PC-3 (cell line): ENCODE measurements around the gene FIZ1. TPM values are rescaled to one million over a fixed set of nuclear protein-coding genes. Genes with fewer than 3 reads are reported as not detected.

Experiments
- ATAC-seq: fragments of 200-7000 bp; cut with Tn5 transposase; 2 replicates; pipeline ENCODE4 v1.9.1; 2020; ENCODE audit warnings: mild to moderate bottlenecking, moderate library complexity
- BruUV-seq: library from RNA; stranded (reverse); fragments of 400-500 nt; replicated peaks from 2 replicates; lab custom pipeline; 2021; lab: Mats Ljungman, UMichigan
- CTCF ChIA-PET: fragments of 300-600 bp; sonication (Branson Sonifier 250); formaldehyde crosslinking; loops from one replicate; lab custom pipeline; 2022; ENCODE audit warnings: antibody characterized with exemption; lab: Charles Lee
- POLR2A ChIA-PET: fragments of 300-600 bp; sonication (Branson Sonifier 250); formaldehyde crosslinking; loops from one replicate; lab custom pipeline; 2022; ENCODE audit warnings: antibody characterized with exemption; ENCODE audit not compliant: unreplicated experiment; lab: Charles Lee
- DNase-seq: peaks from one replicate; pipeline ENCODE4 v3.0.0-alpha.2; 2015
- H2AFZ ChIP-seq: fragments of 300-600 bp; sonication (generic); 2 replicates; pipeline ENCODE4 v1.6.0; 2016; ENCODE audit warnings: antibody characterized with exemption, low read length
- H3F3A ChIP-seq: fragments of 300-600 bp; sonication (generic); one replicate; pipeline ENCODE4 v1.6.0; 2017; ENCODE audit warnings: antibody characterized with exemption, low read length, control low read depth, mild to moderate bottlenecking; ENCODE audit not compliant: unreplicated experiment
- H3K27ac ChIP-seq: fragments of 300-600 bp; sonication (generic); 2 replicates; pipeline ENCODE4 v1.5.1; 2016; ENCODE audit warnings: mild to moderate bottlenecking, low read length
- H3K27me3 ChIP-seq: fragments of 300-600 bp; sonication (generic); 2 replicates; pipeline ENCODE4 v1.6.1; 2016; ENCODE audit warnings: low read length, mixed read lengths
- H3K36me3 ChIP-seq: fragments of 300-600 bp; sonication (generic); 2 replicates; pipeline ENCODE4 v1.6.1; 2016; ENCODE audit warnings: low read depth, mixed run types, low read length, mixed read lengths
- H3K4me1 ChIP-seq: fragments of 300-600 bp; sonication (generic); 2 replicates; pipeline ENCODE4 v1.5.1; 2016; ENCODE audit warnings: low read length; ENCODE audit not compliant: insufficient read depth
- H3K4me2 ChIP-seq: fragments of 300-600 bp; sonication (generic); 2 replicates; pipeline ENCODE4 v1.6.0; 2016; ENCODE audit warnings: low read length
- H3K4me3 ChIP-seq: fragments of 300-600 bp; sonication (generic); 2 replicates; pipeline ENCODE4 v1.5.1; 2016; ENCODE audit warnings: mild to moderate bottlenecking, low read length, mixed read lengths
- H3K79me2 ChIP-seq: fragments of 300-600 bp; sonication (generic); 2 replicates; pipeline ENCODE4 v1.6.1; 2017; ENCODE audit warnings: low read length, mixed read lengths
- H3K9ac ChIP-seq: fragments of 300-600 bp; sonication (generic); 2 replicates; pipeline ENCODE4 v1.6.0; 2016; ENCODE audit warnings: mild to moderate bottlenecking, low read length
- H3K9me2 ChIP-seq: fragments of 300-600 bp; sonication (generic); replicated peaks from 2 replicates; pipeline ENCODE4 v1.6.1; 2016; ENCODE audit warnings: mixed run types, low read length, mixed read lengths
- H3K9me3 ChIP-seq: fragments of 300-600 bp; sonication (generic); 2 replicates; pipeline ENCODE4 v1.6.1; 2016; ENCODE audit warnings: low read length, mixed read lengths
- H4K20me1 ChIP-seq: fragments of 300-600 bp; sonication (generic); 2 replicates; pipeline ENCODE4 v1.6.1; 2016; ENCODE audit warnings: low read length, mixed read lengths
- CTCF ChIP-seq: fragments of 300-600 bp; sonication (generic); conservative IDR thresholded peaks from 2 replicates; pipeline ENCODE4 v1.5.1; 2017; ENCODE audit warnings: antibody characterized with exemption, low read depth, mild to moderate bottlenecking, low read length
- EZH2 ChIP-seq: fragments of 300-600 bp; sonication (generic); IDR thresholded peaks from one replicate; pipeline ENCODE4 v1.6.1; 2017; ENCODE audit warnings: antibody characterized with exemption, mild to moderate bottlenecking, low read length; ENCODE audit not compliant: unreplicated experiment
- EZH2phosphoT487 ChIP-seq: fragments of 300-600 bp; sonication (generic); IDR thresholded peaks from 2 replicates; pipeline ENCODE4 v1.6.1; 2018; ENCODE audit warnings: mild to moderate bottlenecking, antibody characterized with exemption, low read length, borderline replicate concordance
- intact Hi-C: fragments of 100-400 bp; cut with micrococcal nuclease; formaldehyde crosslinking; loops from 2 replicates; pipeline ENCODE4 v1.9.0; 2023
- total RNA-seq: library from RNA; depleted of rRNA; stranded (reverse); fragments of >200 nt; gene quantifications from 2 replicates; pipeline ENCODE4 v1.2.3, GENCODE V29; 2014

FIZ1 gene
- total RNA-seq, 1 experiment from 2014 or later: 11.7 TPM

GRCh38 chr19:55616395-55616875 lies 17.1 kb upstream of the FIZ1 start:
- CTCF ChIA-PET: no interaction called here
- no peak overlapping the region for H3K4me2 ChIP-seq
- no peak for TF ChIP-seq EZH2
- no peak for TF ChIP-seq CTCF
- no peak for TF ChIP-seq EZH2phosphoT487

GRCh38 chr19:55615543-55616394 lies 16.5 kb upstream of the FIZ1 start:
- no TSS peak for BruUV-seq
- Histone ChIP-seq H3K4me2 (no peak overlapping the region), H3K4me1 (no peaks in the 10 kb centered on the region), H3F3A (no peaks in the 10 kb centered on the region), H3K36me3 (no peaks in the 10 kb centered on the region; the same call in 1 of the 2 replicates), H2AFZ (no peak overlapping the region), H3K27ac (no peak overlapping the region), H3K4me3 (no peak overlapping the region), H3K27me3 (no peaks in the 10 kb centered on the region), H3K79me2 (peaks cover 8% of the 10 kb centered on the region; the same call in 1 of the 2 replicates), H3K9me3 (no peaks in the 10 kb centered on the region), H3K9me2 (no peaks in the 10 kb centered on the region), H3K9ac (no peak overlapping the region), H4K20me1 (no peaks in the 10 kb centered on the region; the same call in 1 of the 2 replicates)
- TF ChIP-seq EZH2 (no peak), EZH2phosphoT487 (no peak), CTCF (no peak)
- no peak for ATAC-seq
- intact Hi-C loops: no loop called here
- no peak for DNase-seq
- ChIA-PET POLR2A (no interaction called here), CTCF (no interaction called here)

More at GRCh38 chr19:55616395-55616875, 17.1 kb upstream of the FIZ1 start:
- POLR2A ChIA-PET: no interaction called here
- Histone ChIP-seq H3K9me3 (no peaks in the 10 kb centered on the region), H2AFZ (no peak overlapping the region), H3F3A (no peaks in the 10 kb centered on the region), H3K9me2 (no peaks in the 10 kb centered on the region), H3K27me3 (no peaks in the 10 kb centered on the region), H3K9ac (no peak overlapping the region), H3K4me1 (no peaks in the 10 kb centered on the region), H4K20me1 (no peaks in the 10 kb centered on the region; the same call in 1 of the 2 replicates), H3K79me2 (peaks cover 5% of the 10 kb centered on the region; the same call in 1 of the 2 replicates), H3K4me3 (no peak overlapping the region), H3K27ac (no peak overlapping the region), H3K36me3 (no peaks in the 10 kb centered on the region; the same call in 1 of the 2 replicates)
- intact Hi-C loops: no loop called here
- ATAC-seq (no peak), DNase-seq (no peak)
- no TSS peak for BruUV-seq
